GM12891 (cell line): ENCODE data around the gene BAIAP3.

Source experiments
- DNase-seq: peaks from one replicate; pipeline ENCODE4 v3.0.0; 2011; ENCODE audit warnings: low spot score; ENCODE audit not compliant: insufficient read length
- FAIRE-seq: peaks from 2 replicates; lab custom pipeline; 2011; peaks lifted over from hg19 to GRCh38; lab: Jason Lieb, UNC
- PAX5 ChIP-seq: IDR thresholded peaks from 2 replicates; pipeline ENCODE4 v1.6.1; 2011; ENCODE audit warnings: low read length, moderate library complexity, mild to moderate bottlenecking; ENCODE audit not compliant: insufficient read depth, severe bottlenecking
- POLR2A ChIP-seq: IDR thresholded peaks from 2 replicates; pipeline ENCODE4 v1.6.1; 2011; ENCODE audit warnings: low read depth, low read length, control low read depth
- POLR2AphosphoS5 ChIP-seq: IDR thresholded peaks from 2 replicates; pipeline ENCODE4 v1.6.1; 2011; ENCODE audit warnings: low read depth, low read length, control low read depth
- POU2F2 ChIP-seq: IDR thresholded peaks from 2 replicates; pipeline ENCODE4 v1.6.1; 2011; ENCODE audit warnings: low read depth, mild to moderate bottlenecking, control low read depth, low read length, moderate library complexity
- SPI1 ChIP-seq: IDR thresholded peaks from 2 replicates; pipeline ENCODE4 v1.6.1; 2011; ENCODE audit warnings: low read depth, low read length, control low read depth
- TAF1 ChIP-seq: IDR thresholded peaks from 2 replicates; pipeline ENCODE4 v1.6.1; 2011; ENCODE audit warnings: low read depth, low read length, control low read depth

Gene BAIAP3

DNA sequence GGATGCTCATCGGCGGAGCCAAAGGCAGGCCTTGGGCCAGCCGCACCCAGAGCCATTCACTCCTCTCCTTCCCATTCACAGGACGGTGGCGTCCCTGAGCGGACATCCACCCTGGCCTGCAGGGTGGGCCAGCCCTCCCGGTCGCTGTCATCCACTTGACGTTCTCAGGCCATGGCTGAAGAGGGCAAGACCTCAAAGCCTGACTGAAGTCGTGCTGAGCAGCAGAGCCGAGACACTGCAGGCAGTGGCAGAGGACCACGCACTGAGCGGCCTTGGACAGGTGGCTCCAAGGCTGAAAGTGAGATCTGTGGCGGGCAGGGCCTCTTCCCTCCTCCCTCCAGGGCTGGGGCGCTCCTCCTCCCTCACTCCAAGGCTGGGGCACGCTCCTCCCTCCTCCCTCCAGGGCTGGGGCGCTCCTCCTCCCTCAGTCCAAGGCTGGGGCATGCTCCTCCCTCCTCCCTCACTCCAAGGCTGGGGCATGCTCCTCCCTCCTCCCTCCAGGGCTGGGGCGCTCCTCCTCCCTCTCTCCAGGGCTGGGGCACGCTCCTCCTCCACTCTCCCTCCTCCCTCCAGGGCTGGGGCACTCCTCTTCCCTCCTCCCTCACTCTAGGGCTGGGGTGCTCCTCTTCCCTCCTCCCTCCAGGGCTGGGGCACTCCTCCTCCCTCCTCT lies 42.4 kb downstream of the BAIAP3 start:
- FAIRE-seq (no peak), DNase-seq (no peak)

DNA sequence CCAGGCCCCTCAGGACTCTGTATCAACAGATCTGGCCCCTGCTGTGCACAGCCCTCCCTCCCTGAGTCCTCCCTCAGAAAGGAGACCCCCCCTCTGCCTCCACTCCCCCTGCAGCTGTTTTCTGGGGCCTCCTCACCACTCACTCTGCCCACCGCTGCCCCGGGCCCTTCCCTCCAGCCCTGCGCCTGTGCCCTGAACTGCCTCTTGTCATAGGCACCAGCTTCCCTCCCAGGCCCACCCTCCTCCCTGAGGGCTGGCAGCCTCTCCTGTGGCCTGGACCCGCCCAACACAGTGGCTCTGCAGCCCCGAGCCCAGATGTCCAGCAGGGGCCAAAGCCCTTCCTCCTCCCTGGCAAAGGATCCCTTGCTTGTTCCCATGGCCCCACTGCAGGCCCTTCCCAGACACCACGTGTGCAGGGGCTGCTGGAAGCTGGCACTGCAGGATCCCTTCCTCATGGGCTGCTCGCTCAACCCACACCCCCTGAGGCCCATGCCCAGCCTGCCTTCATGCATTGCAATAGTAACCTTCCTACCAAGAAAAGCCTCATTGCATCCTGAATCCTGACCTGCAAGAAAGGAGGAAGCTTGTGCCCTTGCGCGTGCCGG lies 44.1 kb downstream of the BAIAP3 start:
- DNase-seq, result no peak
- FAIRE-seq, result no peak
- no peak for TF ChIP-seq POU2F2
- TF ChIP-seq PAX5, result no peak
- TF ChIP-seq TAF1, result no peak
- TF ChIP-seq SPI1, result no peak
- TF ChIP-seq POLR2AphosphoS5, result no peak
- no peak for TF ChIP-seq POLR2A

More for the DNA sequence above, 42.4 kb downstream of the BAIAP3 start:
- TF ChIP-seq SPI1 (no peak), POLR2AphosphoS5 (no peak), POLR2A (no peak)

DNA sequence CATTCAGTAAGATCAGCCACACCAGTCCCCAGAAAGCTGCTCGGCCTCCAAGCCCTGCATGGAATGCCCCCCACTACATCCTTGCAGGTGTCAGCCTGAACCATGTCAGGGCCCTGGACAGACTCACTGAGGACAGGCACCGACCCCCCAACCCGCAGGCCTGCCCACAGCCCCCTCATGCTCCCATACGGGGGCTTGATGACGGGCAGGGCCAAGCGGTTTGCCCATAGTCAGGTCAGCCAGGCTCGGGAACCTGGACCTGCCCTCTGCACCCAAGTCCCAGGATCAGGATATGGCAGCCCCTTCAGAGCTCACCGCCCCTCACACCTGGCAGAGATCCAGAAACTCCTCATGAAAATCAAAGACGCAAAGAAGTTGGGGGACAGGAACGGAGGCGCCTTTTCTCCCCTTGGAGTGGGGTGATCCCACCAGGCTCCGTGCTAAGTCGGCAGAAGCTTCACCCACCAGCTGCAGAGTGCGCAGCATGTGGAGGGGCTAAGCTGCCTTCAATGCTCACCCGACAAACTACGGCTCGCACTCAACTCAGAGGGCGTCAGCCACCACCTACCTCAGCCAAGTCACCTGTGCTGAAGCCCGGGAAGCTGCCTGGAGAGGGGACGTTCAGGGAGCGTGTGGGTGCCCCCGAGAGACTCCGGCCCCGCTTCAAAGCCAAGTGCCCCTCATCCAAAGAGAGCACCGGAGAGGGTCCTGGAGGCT lies 44.8 kb downstream of the BAIAP3 start:
- no peak for TF ChIP-seq POLR2AphosphoS5
- TF ChIP-seq SPI1, result no peak
- TF ChIP-seq POU2F2, result no peak
- TF ChIP-seq POLR2A, result no peak
- no peak for TF ChIP-seq PAX5
- TF ChIP-seq TAF1, result no peak
- peak; percentile 31 for FAIRE-seq
- DNase-seq, result no peak

DNA sequence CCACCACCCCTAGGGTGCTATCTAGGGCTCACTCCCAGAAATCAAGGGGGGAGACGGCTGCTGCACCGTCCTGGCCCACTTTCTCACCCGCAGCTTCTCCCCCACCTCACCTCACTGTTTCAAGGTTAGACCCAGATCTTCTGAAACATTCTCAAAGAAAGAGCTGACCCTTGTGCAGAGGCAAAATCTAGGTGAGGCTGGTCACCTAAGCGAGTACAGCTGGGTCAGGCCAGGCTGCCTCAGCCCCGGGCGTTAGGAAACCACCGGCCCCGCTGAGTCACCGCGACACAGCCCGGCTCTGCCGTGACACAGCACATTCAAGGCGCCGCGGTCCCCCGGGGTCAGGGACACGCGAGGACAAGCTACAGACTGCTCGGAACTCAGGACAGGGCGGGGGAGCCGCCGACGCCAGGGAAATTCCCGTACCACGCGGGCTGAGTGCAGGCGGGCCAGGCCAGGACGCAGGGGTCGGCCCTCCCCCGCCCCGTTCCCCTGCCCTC lies 45.4 kb downstream of the BAIAP3 start:
- DNase-seq (peak; percentile 61), FAIRE-seq (peak; percentile 85)
- no peak for TF ChIP-seq POU2F2
- TF ChIP-seq TAF1, result no peak
- no peak for TF ChIP-seq POLR2A
- no peak for TF ChIP-seq PAX5

DNA sequence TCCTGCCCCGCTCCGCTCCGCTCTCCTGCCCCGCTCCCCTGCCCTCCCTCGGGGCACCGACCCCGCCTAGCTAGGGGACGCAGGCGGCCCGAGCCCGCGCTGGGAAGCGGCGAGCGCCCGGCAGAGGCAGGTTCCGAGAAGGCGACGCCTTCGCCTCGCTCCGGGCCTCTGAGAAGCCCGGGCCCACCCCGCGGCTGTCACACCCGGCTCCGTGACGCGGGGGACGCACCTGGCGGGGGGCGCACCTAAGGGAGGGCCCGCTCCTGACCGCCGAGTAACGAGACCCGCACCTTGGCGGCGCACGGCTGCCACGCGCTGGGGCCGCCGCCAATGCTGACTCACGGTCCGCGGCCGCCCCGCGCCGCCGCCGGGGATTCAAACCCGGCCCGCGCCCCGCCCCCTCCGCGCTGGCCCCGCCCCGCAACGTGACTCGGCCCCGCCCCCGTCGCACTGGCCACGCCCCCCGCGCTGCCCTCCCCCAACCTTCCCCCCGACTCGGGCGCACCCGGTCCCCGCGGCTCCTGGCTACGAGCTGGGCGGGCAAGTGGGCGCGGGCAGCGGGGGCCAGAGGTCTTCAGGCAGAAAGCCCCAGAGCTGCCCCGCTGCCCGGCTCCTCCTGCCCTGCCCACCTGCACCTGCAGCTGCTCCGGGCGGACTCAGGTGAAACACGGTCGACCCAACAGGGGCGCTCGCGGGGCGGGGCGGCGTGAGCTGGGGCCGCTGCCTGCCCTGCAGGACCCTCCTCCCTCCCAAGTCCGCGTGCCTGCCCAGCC lies 46.0 kb downstream of the BAIAP3 start:
- FAIRE-seq (peak; percentile 91), DNase-seq (peak; percentile 88)
- TF ChIP-seq POU2F2 (no peak), TAF1 (no peak), POLR2A (no peak), SPI1 (no peak), PAX5 (no peak), POLR2AphosphoS5 (no peak)

DNA sequence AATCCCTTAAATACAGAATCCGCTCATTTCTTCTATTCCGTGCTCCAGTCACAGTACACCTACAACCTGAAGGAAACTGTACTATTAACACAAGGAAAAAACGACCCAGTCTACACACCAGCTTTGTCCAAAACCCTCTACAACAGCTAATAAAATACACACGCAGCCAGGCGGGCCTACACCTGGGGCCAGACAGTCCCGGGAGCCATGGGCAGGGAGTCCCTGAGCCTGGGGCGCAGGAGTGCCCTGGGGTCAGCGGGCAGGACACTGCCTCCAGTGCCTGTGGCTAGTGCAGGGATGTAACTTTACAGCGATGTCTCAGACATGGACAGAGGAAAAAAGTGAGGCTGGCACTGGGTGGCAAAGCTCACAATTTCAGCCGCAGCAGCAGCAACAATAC lies 46.8 kb downstream of the BAIAP3 start:
- TF ChIP-seq POLR2AphosphoS5 (no peak), POU2F2 (no peak), POLR2A (no peak), TAF1 (no peak), SPI1 (no peak), PAX5 (no peak)
- DNase-seq (no peak), FAIRE-seq (no peak)

DNA sequence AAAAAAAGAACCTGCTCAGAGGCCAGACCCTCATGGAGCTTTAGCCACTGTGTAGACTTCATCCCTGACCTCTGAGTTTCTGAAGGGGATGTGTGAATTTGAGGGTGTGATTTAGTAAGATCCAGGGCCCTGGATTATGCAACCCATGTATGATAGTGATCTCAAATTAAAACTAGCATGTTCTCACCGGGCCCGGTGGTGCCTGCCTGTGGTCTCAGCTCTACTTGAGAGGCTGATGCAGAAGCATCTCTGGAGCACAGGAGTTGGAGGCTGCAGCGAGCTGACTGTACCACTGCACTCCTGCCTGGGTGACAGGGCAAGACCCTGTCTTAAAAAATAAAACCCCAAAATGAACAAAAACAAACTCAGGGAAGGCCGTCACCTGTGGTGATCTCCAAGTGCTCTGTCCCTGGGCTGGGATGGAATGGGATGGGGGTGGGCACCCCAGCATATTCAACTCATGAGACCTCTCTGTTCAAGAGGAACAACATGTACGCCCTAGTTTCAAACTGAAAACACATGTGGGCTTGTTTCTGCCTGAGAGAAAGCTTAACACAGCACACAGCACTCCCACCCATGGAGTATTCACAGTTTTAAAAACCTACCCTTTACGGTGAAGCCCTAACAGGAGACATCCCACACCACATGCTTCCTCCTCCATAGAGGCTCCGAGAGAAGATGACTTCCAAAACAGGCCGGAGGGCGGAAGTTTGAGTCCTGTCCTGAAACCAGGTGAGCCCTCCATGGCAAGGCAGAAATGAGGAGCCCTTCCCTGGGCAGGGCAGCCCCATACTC lies 48.4 kb downstream of the BAIAP3 start:
- TF ChIP-seq SPI1, result no peak
- no peak for TF ChIP-seq POLR2A
- TF ChIP-seq PAX5, result no peak
- no peak for DNase-seq
- no peak for FAIRE-seq

DNA sequence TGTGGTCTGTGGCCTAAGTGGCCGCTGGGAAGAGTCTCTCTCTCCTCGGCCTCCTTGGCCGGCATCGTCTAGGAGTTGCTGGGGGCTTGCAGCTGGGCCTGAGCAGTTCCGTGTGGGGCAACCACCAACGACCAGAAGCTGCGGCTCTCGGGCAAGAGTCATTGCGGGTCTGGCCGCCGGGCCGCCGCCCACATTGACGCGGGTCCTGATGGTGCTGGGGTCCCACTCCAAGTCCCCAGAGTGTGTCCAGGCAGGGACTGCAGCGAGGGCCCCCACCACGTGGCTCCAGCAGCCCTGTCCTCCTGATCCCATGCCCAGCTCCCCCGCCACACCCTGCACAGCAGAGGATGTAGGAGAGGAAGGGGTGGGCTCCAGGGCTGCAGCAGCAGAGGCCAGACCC lies 50.1 kb downstream of the BAIAP3 start:
- FAIRE-seq (no peak), DNase-seq (no peak)
- no peak for TF ChIP-seq PAX5
- no peak for TF ChIP-seq SPI1
- no peak for TF ChIP-seq POU2F2
- TF ChIP-seq TAF1, result no peak
- no peak for TF ChIP-seq POLR2A
- TF ChIP-seq POLR2AphosphoS5, result no peak

DNA sequence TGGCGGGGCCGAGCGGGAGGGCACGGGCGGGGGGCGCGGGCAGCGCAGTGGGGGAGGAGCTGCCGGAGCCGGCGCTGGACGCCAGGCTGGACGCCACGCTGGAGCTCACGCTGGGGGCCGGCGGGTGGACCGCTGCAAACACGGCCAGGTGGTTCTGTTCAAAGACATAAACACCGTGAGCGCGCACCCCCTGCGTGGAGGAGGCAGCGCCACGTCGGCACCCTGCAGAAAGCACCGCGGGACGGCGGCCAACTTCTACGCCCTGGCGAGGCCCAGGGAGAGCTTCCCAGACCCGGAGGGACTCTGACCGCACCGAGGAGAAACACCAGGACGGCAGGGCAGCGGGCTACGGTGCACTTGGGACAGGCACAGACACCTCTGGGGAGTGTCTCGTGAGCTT lies 51.8 kb downstream of the BAIAP3 start:
- FAIRE-seq (no peak), DNase-seq (no peak)
- no peak for TF ChIP-seq POU2F2
- no peak for TF ChIP-seq POLR2A
- no peak for TF ChIP-seq TAF1
- no peak for TF ChIP-seq PAX5
- TF ChIP-seq POLR2AphosphoS5, result no peak
- no peak for TF ChIP-seq SPI1
